ENCODE data around the gene FAM76B. TPM values are rescaled to one million over a fixed set of nuclear protein-coding genes. Genes with fewer than 3 reads are reported as not detected.

The FAM76B gene
- total RNA-seq, 1 donor from 2014 or later, result 22.6 TPM

DNA sequence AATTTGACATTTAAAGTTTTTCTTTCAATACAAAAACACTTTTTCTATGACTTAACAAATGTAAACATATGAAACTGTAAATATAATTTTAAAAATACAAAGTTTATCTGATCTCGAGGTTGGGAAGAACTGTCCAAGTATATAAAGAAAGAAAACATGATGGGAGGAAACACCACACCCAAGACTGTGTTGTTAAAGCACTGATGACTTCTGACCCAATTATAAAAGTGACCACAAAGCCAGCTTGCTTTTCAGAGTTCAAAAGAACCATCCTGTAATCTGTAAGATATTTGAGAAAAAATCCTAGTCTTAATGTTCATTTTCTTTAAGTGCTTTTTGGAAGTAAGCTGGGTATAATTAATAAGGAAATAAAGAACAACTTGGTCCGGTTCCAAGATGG lies 16.3 kb upstream of the FAM76B start:
- intact Hi-C loops (cut with DNase I), result no loop called here
- Histone ChIP-seq H3K9me3 (no peaks in the 10 kb centered on the region), H3K27ac (no peak overlapping the region), H3K27me3 (ENCODE audit: low read depth) (no peaks in the 10 kb centered on the region), H3K4me3 (no peak overlapping the region), H3K36me3 (peaks cover 16% of the 10 kb centered on the region), H3K4me1 (peaks cover 5% of the 10 kb centered on the region)
- ATAC-seq (no peak), DNase-seq (no peak)
- no peak for TF ChIP-seq CTCF (IDR thresholded peaks at IDR 0.05)

DNA sequence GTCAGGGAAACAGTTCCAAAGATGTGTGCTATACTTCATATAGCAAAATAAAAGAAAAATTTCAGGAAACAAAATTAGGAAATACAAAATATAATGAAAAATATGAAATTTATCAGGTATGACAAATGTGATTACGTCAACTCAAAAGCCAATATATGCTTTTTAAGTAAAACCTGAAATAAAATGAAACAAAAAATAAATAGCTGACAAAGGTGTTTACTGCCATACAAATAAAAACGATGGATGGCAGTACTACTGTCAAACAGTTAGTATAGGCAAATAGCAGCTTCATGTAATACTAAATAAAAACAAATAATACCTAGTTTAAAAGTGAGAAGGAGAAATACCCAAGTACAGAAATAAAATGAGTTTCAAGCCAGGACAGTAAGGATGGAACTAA lies 14.4 kb upstream of the FAM76B start:
- Histone ChIP-seq H3K36me3 (peaks cover 34% of the 10 kb centered on the region), H3K4me1 (peaks cover 5% of the 10 kb centered on the region), H3K9me3 (no peaks in the 10 kb centered on the region), H3K27me3 (ENCODE audit: low read depth) (no peaks in the 10 kb centered on the region), H3K4me3 (no peak overlapping the region), H3K27ac (no peak overlapping the region)
- no peak for TF ChIP-seq CTCF (IDR thresholded peaks at IDR 0.05)
- ATAC-seq, result no peak
- intact Hi-C loops (cut with DNase I), result no loop called here
- DNase-seq, result no peak

- Histone ChIP-seq H3K27ac (no peak overlapping the region), H3K9me3 (no peaks in the 10 kb centered on the region), H3K27me3 (ENCODE audit: low read depth) (no peaks in the 10 kb centered on the region), H3K4me1 (peaks cover 5% of the 10 kb centered on the region), H3K36me3 (peaks cover 34% of the 10 kb centered on the region), H3K4me3 (no peak overlapping the region)
- intact Hi-C loops (cut with DNase I), result no loop called here
- no peak for ATAC-seq
- DNase-seq, result no peak
- TF ChIP-seq CTCF (IDR thresholded peaks at IDR 0.05), result no peak
Observed at GRCh38 chr11:95802806-95803205, 13.2 kb upstream of the FAM76B start.

- Histone ChIP-seq H3K9me3 (no peaks in the 10 kb centered on the region), H3K27me3 (ENCODE audit: low read depth) (no peaks in the 10 kb centered on the region), H3K4me3 (no peak overlapping the region), H3K27ac (no peak overlapping the region), H3K36me3 (peaks cover 28% of the 10 kb centered on the region), H3K4me1 (no peaks in the 10 kb centered on the region)
- no peak for TF ChIP-seq CTCF (IDR thresholded peaks at IDR 0.05)
- ATAC-seq (no peak), DNase-seq (no peak)
- intact Hi-C loops (cut with DNase I), result no loop called here
Observed at GRCh38 chr11:95800438-95800837, 10.9 kb upstream of the FAM76B start.

GRCh38 chr11:95799546-95799945 lies 10.0 kb upstream of the FAM76B start:
- intact Hi-C loops (cut with DNase I), result no loop called here

More at GRCh38 chr11:95799546-95799945, 10.0 kb upstream of the FAM76B start:
- peaks cover 28% of the 10 kb centered on the region for H3K36me3 ChIP-seq
- H3K9me3 ChIP-seq, result no peaks in the 10 kb centered on the region
- no peaks in the 10 kb centered on the region for H3K27me3 ChIP-seq (ENCODE audit: low read depth)
- H3K4me3 ChIP-seq, result no peak overlapping the region
- H3K27ac ChIP-seq, result no peak overlapping the region
- DNase-seq, result no peak
- H3K4me1 ChIP-seq, result no peaks in the 10 kb centered on the region
- TF ChIP-seq CTCF (IDR thresholded peaks at IDR 0.05), result no peak
- ATAC-seq, result no peak
